ENCODE results near the gene ST3GAL4.
"Not testable (repeated sequence)": the region's sequence is repeated elsewhere in the genome, so short reads cannot be mapped to it uniquely, and the experiment has no call there.

Gene ST3GAL4

GRCh38 chr11:126355324-126355925, at the start of gene ST3GAL4:
ST3GAL4 (plus strand) TSS chr11:126355686; CDS start chr11:126406156, 50,470 bp downstream.
- DNase-seq (ENCODE audit: insufficient read length, low spot score) = peak; percentile 80
- no peak for FAIRE-seq

GRCh38 chr11:126305699-126306098, 49.8 kb upstream of the ST3GAL4 start:
- FAIRE-seq (no peak), DNase-seq (ENCODE audit: insufficient read length, low spot score) (no peak)

GRCh38 chr11:126307706-126308105, 47.8 kb upstream of the ST3GAL4 start:
- no peak for FAIRE-seq
- DNase-seq (ENCODE audit: insufficient read length, low spot score) = no peak

- DNase-seq (ENCODE audit: insufficient read length, low spot score) = no peak
These were observed 47.2 kb upstream of the ST3GAL4 start for GRCh38 chr11:126308271-126308671.

GRCh38 chr11:126308771-126309170, 46.7 kb upstream of the ST3GAL4 start:
- DNase-seq (ENCODE audit: insufficient read length, low spot score); FAIRE-seq: not testable (repeated sequence)

More at GRCh38 chr11:126308271-126308671, 47.2 kb upstream of the ST3GAL4 start:
- no peak for FAIRE-seq

- no peak for FAIRE-seq
- DNase-seq (ENCODE audit: insufficient read length, low spot score) = peak; percentile 68
These were observed 45.1 kb upstream of the ST3GAL4 start for GRCh38 chr11:126310200-126310991.

- FAIRE-seq = no peak
- no peak for DNase-seq (ENCODE audit: insufficient read length, low spot score)
These were observed 44.5 kb upstream of the ST3GAL4 start for GRCh38 chr11:126310992-126311310.

GRCh38 chr11:126311401-126312291, 43.8 kb upstream of the ST3GAL4 start:
- DNase-seq (ENCODE audit: insufficient read length, low spot score) (no peak), FAIRE-seq (no peak)

- DNase-seq (ENCODE audit: insufficient read length, low spot score) (no peak), FAIRE-seq (no peak)
These were observed 42.5 kb upstream of the ST3GAL4 start for GRCh38 chr11:126312961-126313360.

- DNase-seq (ENCODE audit: insufficient read length, low spot score) = no peak
- no peak for FAIRE-seq
These were observed 41.7 kb upstream of the ST3GAL4 start for GRCh38 chr11:126313826-126314225.

GRCh38 chr11:126317432-126317755, 38.1 kb upstream of the ST3GAL4 start:
- no peak for FAIRE-seq
- DNase-seq (ENCODE audit: insufficient read length, low spot score) = no peak

- DNase-seq (ENCODE audit: insufficient read length, low spot score) (no peak), FAIRE-seq (no peak)
These were observed 37.5 kb upstream of the ST3GAL4 start for GRCh38 chr11:126317756-126318573.

GRCh38 chr11:126318574-126319373, 36.7 kb upstream of the ST3GAL4 start:
- DNase-seq (ENCODE audit: insufficient read length, low spot score) (no peak), FAIRE-seq (no peak)

GRCh38 chr11:126319374-126319740, 36.1 kb upstream of the ST3GAL4 start:
- FAIRE-seq (no peak), DNase-seq (ENCODE audit: insufficient read length, low spot score) (no peak)

- FAIRE-seq = no peak
- no peak for DNase-seq (ENCODE audit: insufficient read length, low spot score)
These were observed 32.5 kb upstream of the ST3GAL4 start for GRCh38 chr11:126322996-126323395.

GRCh38 chr11:126327281-126328000, 28.0 kb upstream of the ST3GAL4 start:
- DNase-seq (ENCODE audit: insufficient read length, low spot score) (no peak), FAIRE-seq (no peak)

GRCh38 chr11:126328001-126328390, 27.5 kb upstream of the ST3GAL4 start:
- FAIRE-seq (no peak), DNase-seq (ENCODE audit: insufficient read length, low spot score) (no peak)

GRCh38 chr11:126328444-126328843, 27.0 kb upstream of the ST3GAL4 start:
- no peak for FAIRE-seq
- no peak for DNase-seq (ENCODE audit: insufficient read length, low spot score)

GRCh38 chr11:126328938-126329643, 26.4 kb upstream of the ST3GAL4 start:
- no peak for FAIRE-seq
- DNase-seq (ENCODE audit: insufficient read length, low spot score) = no peak

All from HTR-8/SVneo (cell line).